Activated CD4-positive, alpha-beta T cell treated with anti-CD3 and anti-CD28 coated beads, Interleukin-2, Interleukin-4, amounts not matched to agents 100 ng/mL and 50 ng/mL, durations not matched to agents 16 hours and 8 hours (primary cell): ENCODE results near the gene NEU2.
"Not testable (repeated sequence)": the region's sequence is repeated elsewhere in the genome, so short reads cannot be mapped to it uniquely, and the experiment has no call there.

Source experiments
- DNase-seq: peaks from one replicate; pipeline ENCODE4 v3.0.0-alpha.2; 2020; ENCODE audit warnings: low spot score

The NEU2 gene

GRCh38 chr2:233058717-233059546 is 26.5 kb downstream of the NEU2 start:
- no peak for DNase-seq

GRCh38 chr2:233059547-233059796 is 27.0 kb downstream of the NEU2 start:
- no peak for DNase-seq

GRCh38 chr2:233059797-233060500 is 27.5 kb downstream of the NEU2 start, which contains the start of gene INPP5D:
INPP5D (plus strand) TSS chr2:233060342; CDS start chr2:233060479, 137 bp downstream.
- peak; percentile 88 for DNase-seq

GRCh38 chr2:233060501-233060979 is 28.1 kb downstream of the NEU2 start:
- no peak for DNase-seq

GRCh38 chr2:233060980-233061590 is 28.6 kb downstream of the NEU2 start:
- no peak for DNase-seq

- DNase-seq = peak; percentile 68
Observed at GRCh38 chr2:233061591-233062450, 29.3 kb downstream of the NEU2 start.

- DNase-seq = no peak
Observed at GRCh38 chr2:233062451-233062850, 30.0 kb downstream of the NEU2 start.

GRCh38 chr2:233062946-233063268 is 30.4 kb downstream of the NEU2 start:
- no peak for DNase-seq

GRCh38 chr2:233063269-233063975 is 30.9 kb downstream of the NEU2 start:
- DNase-seq = no peak

- no peak for DNase-seq
Observed at GRCh38 chr2:233063976-233064411, 31.5 kb downstream of the NEU2 start.

GRCh38 chr2:233064530-233065199 is 32.2 kb downstream of the NEU2 start:
- DNase-seq = no peak

- DNase-seq = not testable (repeated sequence)
Observed at GRCh38 chr2:233065200-233065589, 32.7 kb downstream of the NEU2 start.

- DNase-seq = no peak
Observed at GRCh38 chr2:233065954-233066470, 33.5 kb downstream of the NEU2 start.

GRCh38 chr2:233068762-233069418 is 36.4 kb downstream of the NEU2 start:
- no peak for DNase-seq

- DNase-seq = no peak
Observed at GRCh38 chr2:233072838-233073237, 40.4 kb downstream of the NEU2 start.

- DNase-seq = no peak
Observed at GRCh38 chr2:233074106-233074505, 41.6 kb downstream of the NEU2 start.

GRCh38 chr2:233075141-233075965 is 42.9 kb downstream of the NEU2 start:
- DNase-seq = no peak

GRCh38 chr2:233075966-233076339 is 43.5 kb downstream of the NEU2 start:
- no peak for DNase-seq

GRCh38 chr2:233076749-233077148 is 44.3 kb downstream of the NEU2 start:
- DNase-seq = peak; percentile 74
